ENCODE results near the gene KNCN.

- TF ChIP-seq GATA2 (IDR thresholded peaks at IDR 0.05; ENCODE audit: low read depth, low read length), result no peak
- TF ChIP-seq GATA3 (IDR thresholded peaks at IDR 0.05; ENCODE audit: low read depth, low read length), result no peak
Observed at GRCh38 chr1:46533179-46533864, 18.1 kb downstream of the KNCN start.
